Tongue (tissue), 2 donors: Measurements from ENCODE around the gene RAD23B. TPM values are rescaled to one million over a fixed set of nuclear protein-coding genes. Genes with fewer than 3 reads are reported as not detected.

Experiments used
- DNase-seq: peaks from one replicate; pipeline ENCODE4 v3.0.0-alpha.2; 2015
- total RNA-seq: library from RNA; depleted of rRNA; stranded (reverse); fragments of >200 nt; gene quantifications from one replicate; pipeline ENCODE4 v1.2.3, GENCODE V29; 2014

RAD23B gene
- total RNA-seq, 1 donor from 2014 or later = 114 TPM

GRCh38 chr9:107269254-107269653 lies 13.8 kb upstream of the RAD23B start:
- no peak for DNase-seq

GRCh38 chr9:107269681-107270080 lies 13.4 kb upstream of the RAD23B start:
- no peak for DNase-seq

GRCh38 chr9:107270082-107270481 lies 13.0 kb upstream of the RAD23B start:
- DNase-seq = no peak

GRCh38 chr9:107270580-107270979 lies 12.5 kb upstream of the RAD23B start:
- DNase-seq = no peak

DNA sequence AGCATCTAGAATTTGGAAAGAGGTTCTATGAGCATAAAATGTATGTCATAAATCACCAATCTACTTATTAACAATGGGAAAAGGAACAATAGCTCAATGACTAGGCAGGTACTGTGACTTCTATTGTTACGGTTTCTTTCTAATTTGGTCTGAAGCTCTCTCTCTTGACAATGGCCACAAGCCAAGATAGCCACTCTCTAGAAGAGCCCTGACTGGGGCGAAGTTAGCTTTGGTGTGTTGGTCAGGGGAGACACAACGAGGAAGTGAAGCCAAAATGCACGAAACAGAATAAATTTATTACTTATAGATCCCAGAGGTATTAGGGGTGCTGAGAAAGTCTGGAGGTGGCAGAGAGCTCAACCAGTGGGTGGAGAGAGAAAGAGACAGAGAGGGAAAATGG lies 9.4 kb upstream of the RAD23B start:
- DNase-seq = no peak

- DNase-seq = no peak
Measured at GRCh38 chr9:107274096-107274495, 9.0 kb upstream of the RAD23B start.

DNA sequence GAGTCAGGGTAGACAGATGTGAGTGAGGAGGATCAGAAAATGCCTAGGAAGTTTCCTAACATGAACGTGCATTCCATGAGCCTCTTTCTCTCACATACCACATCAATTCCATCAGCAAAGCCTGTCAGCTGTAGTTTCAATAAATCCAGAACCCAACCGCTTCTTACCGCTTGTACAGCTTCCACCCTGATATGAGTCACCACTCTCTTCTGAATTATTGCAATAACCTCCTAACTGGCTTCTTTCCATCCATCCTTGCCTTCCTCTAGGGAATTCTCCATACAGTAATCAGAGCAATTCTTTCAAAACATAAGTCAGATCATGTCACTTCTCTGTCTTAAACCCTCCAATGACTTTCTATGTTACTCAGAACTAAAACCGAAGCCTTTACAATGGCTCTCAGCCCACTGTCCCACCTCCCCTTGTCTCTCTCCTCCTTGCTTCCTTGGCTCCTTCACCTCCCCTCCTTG lies 8.1 kb upstream of the RAD23B start:
- peak; percentile 62 for DNase-seq

DNA sequence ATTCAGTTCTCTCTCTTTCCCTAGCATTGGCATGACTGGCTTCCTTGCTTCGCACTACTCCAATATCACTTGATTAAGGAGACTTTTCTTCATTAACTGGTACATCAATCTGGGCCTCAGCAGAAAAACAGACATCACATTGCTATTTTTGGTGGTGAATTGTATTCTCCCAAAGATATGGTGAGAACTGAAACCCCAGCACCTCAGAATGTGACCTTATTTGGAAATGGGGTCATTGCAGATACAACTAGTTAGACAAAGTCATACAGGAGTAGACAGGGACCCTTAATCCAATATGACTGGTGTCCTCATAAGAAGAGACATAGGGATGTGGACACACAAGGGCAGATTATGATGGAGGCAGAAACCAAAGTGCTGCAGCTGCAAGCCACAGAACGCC lies 7.5 kb upstream of the RAD23B start:
- DNase-seq = no peak

- peak; percentile 46 for DNase-seq
Measured at GRCh38 chr9:107276966-107277710, 5.9 kb upstream of the RAD23B start.

- DNase-seq = no peak
Measured at GRCh38 chr9:107277801-107278200, 5.3 kb upstream of the RAD23B start.

DNA sequence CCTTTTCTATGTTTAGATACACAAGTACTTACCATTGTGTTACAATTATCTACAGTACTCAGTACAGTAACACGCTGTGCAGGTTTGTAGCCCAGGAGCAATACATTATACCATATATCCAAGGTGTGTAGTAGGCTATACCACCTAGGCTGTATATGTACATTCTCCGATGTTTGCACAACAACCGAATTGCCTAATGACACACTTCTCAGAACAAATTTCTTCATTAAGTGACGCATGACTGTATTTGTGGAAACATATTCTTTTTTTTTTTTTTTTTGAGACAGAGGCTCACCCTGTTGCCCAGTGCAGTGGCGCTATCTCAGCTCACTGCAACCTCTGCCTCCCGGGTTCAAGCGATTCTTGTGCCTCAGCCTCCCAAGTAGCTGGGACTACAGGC lies 4.0 kb upstream of the RAD23B start:
- DNase-seq = no peak

DNA sequence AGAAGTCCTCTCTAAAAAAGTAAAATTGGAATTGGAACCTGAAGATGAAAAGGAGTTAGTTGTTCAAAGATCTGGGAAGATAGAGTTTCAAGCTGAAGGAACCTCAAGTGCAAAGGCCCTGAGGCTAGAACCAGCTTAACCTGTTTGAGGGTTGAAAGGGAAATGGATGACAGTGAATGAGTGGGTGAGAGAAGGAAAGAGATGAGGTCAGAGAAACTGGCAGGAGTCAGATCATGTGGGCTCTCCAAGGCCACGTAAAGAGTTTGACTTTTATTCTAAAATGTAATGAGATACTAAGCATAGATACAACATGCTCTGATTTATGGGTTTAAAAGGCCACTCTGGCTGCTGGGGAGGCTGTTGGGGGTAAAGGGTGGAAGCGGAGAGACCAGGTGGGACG lies 2.5 kb upstream of the RAD23B start:
- DNase-seq = no peak

DNA sequence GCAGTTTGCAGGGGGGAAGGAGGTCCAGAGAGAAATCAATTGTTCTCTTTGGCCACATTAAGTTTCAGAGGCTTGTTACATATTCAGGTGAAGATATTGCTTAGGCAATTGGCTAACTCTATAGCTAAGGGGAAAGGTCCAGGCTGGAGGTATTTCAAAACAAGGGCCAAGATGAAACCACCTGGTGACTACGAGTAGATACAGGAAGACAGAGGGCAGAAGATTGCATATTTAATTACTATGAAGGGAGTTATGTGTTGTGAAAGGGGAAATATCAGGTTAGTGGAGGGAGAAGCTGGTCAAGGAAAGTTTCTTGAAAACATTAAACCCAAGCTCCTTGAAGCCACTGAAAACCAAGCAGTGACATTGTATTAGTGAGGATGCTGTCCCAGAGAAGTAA lies 1.9 kb upstream of the RAD23B start:
- no peak for DNase-seq

- DNase-seq = no peak
Measured at GRCh38 chr9:107281922-107282667, 984 bp upstream of the RAD23B start.

GRCh38 chr9:107283623-107284616 lies 841 bp downstream of the RAD23B start:
- peak; percentile 82 for DNase-seq

DNA sequence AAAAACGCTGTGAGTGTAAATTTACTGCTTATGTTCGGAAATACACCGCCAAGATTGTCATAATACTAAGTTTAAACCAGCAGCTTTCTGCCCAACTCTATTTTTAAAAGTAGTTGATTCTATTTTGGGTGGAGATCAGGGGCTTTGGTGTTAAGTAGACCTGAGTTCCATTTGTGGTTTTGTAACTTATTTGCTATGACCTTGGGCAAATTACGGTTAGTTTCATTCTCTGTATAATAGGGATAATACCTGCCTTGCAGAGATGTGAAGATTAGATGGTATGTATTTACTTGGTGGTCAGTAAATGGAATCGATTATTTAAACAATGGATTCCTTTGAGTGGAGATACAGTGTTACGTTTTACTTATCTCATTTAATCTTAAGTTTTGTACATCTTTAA lies 1.6 kb downstream of the RAD23B start:
- peak; percentile 35 for DNase-seq

DNA sequence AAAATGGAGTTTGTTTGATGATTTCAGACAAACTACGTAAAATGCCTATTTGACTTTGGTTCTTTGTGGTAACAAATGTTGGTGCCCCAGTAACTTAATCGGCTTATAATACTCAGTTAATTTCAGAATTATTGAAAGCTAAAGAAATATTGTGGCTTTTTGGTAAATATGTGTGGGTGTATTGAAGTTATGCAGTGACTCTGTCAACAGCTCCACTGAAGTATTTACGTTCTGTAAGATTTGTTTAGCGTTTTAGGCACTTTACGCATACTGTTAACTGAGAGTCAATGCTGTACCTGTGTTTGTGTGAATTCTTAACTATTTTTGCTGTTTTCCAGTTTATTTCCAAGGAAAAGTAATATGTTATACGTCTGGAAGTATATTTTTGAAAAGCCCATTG lies 2.2 kb downstream of the RAD23B start:
- peak; percentile 33 for DNase-seq

DNA sequence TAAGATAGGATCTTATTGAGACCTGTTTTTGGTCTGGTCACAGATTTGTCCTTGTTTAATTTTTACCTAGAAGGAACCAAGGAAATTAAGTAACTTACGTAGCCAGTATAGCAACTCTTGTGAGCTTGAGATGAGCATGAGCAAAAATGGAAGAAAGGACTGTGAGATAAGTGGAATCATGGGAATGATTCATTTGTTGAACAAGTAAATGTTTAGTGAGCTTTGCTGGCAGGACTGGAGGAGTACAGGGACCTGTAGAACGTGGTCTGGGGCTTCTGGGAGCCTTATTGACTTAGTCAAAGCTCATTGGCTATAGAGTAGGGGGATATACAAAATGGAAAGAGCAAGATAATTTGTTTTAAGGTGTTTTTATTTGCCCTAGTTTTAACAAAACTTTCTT lies 3.0 kb downstream of the RAD23B start:
- DNase-seq = peak; percentile 21

- no peak for DNase-seq
Measured at GRCh38 chr9:107288701-107289100, 5.6 kb downstream of the RAD23B start.

DNA sequence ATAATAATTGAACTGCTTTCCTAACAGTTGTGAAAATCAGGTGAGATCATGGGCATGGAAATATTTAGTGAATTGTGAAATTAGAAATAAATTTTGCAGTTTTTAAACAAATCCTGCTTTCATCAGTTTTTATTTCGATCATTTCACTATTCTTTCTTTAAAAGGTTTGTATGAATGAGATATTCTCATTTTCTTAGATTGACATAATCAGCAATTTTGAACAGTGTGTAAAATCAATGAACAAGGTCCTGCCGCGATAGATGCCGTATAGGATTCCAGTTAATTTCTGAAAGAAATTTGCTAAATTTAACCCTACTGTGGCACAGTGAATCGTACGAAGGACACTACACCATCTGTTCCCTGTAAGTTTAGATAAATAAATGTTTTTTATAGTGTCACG lies 7.5 kb downstream of the RAD23B start:
- DNase-seq = no peak

DNA sequence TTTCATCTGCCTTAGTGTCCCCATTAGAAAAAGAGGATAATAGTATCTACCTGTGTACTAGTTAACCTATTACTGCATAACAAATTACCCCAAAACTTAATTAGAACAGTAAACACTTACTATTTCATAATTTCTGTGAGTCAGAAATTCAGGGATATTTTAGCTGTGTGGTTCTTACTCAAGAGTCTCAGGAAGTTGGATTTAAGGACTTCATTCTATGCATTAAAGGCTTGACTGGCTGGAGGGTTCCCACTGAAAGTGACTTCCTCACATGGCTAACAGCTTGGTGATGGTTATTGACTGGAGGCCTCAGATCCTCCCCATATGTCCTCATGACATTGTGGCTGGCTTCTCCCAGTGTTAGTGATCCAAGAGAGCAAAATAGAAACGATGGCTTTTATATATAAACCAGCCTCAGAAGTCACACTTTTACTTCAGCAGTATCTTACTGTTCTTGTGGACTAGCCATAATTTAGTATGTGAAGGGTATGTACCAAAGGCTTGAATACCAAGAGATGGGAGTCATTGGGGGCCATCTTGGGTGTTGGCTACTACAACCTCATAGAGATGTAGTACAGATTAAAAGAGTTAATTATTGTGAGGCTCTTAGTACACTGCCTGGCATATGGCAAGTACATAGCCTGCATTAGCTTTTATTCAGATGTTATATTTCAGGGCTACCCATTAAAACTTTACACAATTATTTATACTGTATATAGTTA lies 9.9 kb downstream of the RAD23B start:
- DNase-seq = no peak

DNA sequence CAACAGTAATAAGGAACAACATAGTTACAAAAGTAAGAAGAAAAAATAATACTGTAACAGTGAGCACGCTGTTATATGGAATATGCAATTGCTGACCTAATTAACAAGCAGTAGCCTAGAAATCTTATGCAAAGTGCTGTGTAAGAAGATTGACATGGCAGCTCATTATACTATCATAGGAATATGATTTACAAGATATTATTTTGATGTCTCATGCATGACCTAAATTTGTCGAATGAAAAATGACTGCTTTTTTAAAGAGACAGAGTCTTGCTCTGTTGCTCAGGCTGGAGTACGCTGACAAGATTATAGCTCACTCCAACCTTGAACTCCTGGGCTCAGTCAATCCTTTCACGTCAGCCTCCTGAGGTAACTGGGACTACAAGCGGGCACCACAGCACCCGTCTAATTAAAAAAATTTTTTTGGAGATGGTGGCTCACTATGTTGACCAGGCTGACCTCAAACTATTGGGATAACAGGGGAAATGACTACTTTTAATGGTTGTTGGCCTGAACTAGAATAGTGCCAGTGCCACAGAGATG lies 10.5 kb downstream of the RAD23B start:
- no peak for DNase-seq
